ENCODE results near the gene AFG1L. TPM values are rescaled to one million over a fixed set of nuclear protein-coding genes. Genes with fewer than 3 reads are reported as not detected.

Gene AFG1L
- total and polyA plus RNA-seq, 2 experiments from 2014 or later = 4.1 to 8.7 TPM

- TF ChIP-seq, protein P1, sequence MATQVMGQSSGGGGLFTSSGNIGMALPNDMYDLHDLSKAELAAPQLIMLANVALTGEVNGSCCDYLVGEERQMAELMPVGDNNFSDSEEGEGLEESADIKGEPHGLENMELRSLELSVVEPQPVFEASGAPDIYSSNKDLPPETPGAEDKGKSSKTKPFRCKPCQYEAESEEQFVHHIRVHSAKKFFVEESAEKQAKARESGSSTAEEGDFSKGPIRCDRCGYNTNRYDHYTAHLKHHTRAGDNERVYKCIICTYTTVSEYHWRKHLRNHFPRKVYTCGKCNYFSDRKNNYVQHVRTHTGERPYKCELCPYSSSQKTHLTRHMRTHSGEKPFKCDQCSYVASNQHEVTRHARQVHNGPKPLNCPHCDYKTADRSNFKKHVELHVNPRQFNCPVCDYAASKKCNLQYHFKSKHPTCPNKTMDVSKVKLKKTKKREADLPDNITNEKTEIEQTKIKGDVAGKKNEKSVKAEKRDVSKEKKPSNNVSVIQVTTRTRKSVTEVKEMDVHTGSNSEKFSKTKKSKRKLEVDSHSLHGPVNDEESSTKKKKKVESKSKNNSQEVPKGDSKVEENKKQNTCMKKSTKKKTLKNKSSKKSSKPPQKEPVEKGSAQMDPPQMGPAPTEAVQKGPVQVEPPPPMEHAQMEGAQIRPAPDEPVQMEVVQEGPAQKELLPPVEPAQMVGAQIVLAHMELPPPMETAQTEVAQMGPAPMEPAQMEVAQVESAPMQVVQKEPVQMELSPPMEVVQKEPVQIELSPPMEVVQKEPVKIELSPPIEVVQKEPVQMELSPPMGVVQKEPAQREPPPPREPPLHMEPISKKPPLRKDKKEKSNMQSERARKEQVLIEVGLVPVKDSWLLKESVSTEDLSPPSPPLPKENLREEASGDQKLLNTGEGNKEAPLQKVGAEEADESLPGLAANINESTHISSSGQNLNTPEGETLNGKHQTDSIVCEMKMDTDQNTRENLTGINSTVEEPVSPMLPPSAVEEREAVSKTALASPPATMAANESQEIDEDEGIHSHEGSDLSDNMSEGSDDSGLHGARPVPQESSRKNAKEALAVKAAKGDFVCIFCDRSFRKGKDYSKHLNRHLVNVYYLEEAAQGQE (IDR thresholded peaks at IDR 0.05; ENCODE audit: unreplicated experiment) = no peak
- no peak for TF ChIP-seq ZNF331 (CRISPR knock-in tag; IDR thresholded peaks at IDR 0.05; ENCODE audit: low read depth)
- no peak for TF ChIP-seq ZNF114 (CRISPR knock-in tag; IDR thresholded peaks at IDR 0.05)
Observed at GRCh38 chr6:108441141-108441540, 146.3 kb downstream of the AFG1L start (continued).

- H3K4me1 ChIP-seq (ENCODE audit: insufficient read depth) = no peaks in the 10 kb centered on the region
- no peaks in the 10 kb centered on the region for H4K20me1 ChIP-seq (replicated peaks; ENCODE audit: insufficient read depth)
- no peaks in the 10 kb centered on the region for H3K9me3 Mint-ChIP-seq
- no peaks in the 10 kb centered on the region for H3K27me3 ChIP-seq (ENCODE audit: insufficient read depth)
- ATAC-seq (no peak), DNase-seq (ENCODE audit: low spot score) (no peak)
- H3K4me3 ChIP-seq = no peak overlapping the region
- H3K79me2 ChIP-seq (replicated peaks; ENCODE audit: insufficient read depth) = no peaks in the 10 kb centered on the region
- no peaks in the 10 kb centered on the region for H3F3A ChIP-seq (replicated peaks; ENCODE audit: low read depth)
- no peaks in the 10 kb centered on the region for H3K4me1 Mint-ChIP-seq
- H3K4me3 Mint-ChIP-seq = no peak overlapping the region
- no peaks in the 10 kb centered on the region for H3K36me3 Mint-ChIP-seq (ENCODE audit: low read depth)
- H3K36me3 ChIP-seq (ENCODE audit: insufficient read depth) = no peaks in the 10 kb centered on the region
- no peaks in the 10 kb centered on the region for H3K9me2 ChIP-seq (ENCODE audit: insufficient read depth)
- no peak overlapping the region for H2AFZ ChIP-seq
- no peak overlapping the region for H3K27ac ChIP-seq (ENCODE audit: low read depth)
- no peak overlapping the region for H3K4me2 ChIP-seq
- TF ChIP-seq ETS1 (IDR thresholded peaks at IDR 0.05) (no peak), STAT1 (IDR thresholded peaks at IDR 0.05; ENCODE audit: unreplicated experiment) (no peak), CTCF (conservative IDR thresholded peaks at IDR 0.05; ENCODE audit: low read depth in 2 of 2) (no peak), JUNB (IDR thresholded peaks at IDR 0.05; ENCODE audit: unreplicated experiment) (no peak)
- TF ChIP-seq, protein P1 (IDR thresholded peaks at IDR 0.05; ENCODE audit: unreplicated experiment) = no peak
- no peaks in the 10 kb centered on the region for H3K27me3 Mint-ChIP-seq (ENCODE audit: insufficient read depth, low read depth, poor library complexity)
- no peak overlapping the region for H3K27ac Mint-ChIP-seq
Observed at GRCh38 chr6:108442770-108443520, 148.1 kb downstream of the AFG1L start.

Data from GM23338 (cell line).